Panc1 (cell line): Measurements from ENCODE around the gene LRRC4B. TPM values are rescaled to one million over a fixed set of nuclear protein-coding genes. Genes with fewer than 3 reads are reported as not detected.

ENCODE experiments used
- ATAC-seq: fragments of 200-7000 bp; cut with Tn5 transposase; 2 replicates; pipeline ENCODE4 v1.9.1; 2020; ENCODE audit warnings: mild to moderate bottlenecking, moderate library complexity
- BruUV-seq: library from RNA; stranded (reverse); fragments of 400-500 nt; replicated peaks from 2 replicates; lab custom pipeline; 2021; lab: Mats Ljungman, UMichigan
- CTCF ChIA-PET: fragments of 300-600 bp; sonication (Branson Sonifier 250); formaldehyde crosslinking; loops from one replicate; lab custom pipeline; 2022; ENCODE audit warnings: antibody characterized with exemption; lab: Charles Lee
- POLR2A ChIA-PET: fragments of 300-600 bp; sonication (Branson Sonifier 250); formaldehyde crosslinking; loops from one replicate; lab custom pipeline; 2022; ENCODE audit warnings: antibody characterized with exemption; lab: Charles Lee
- DNase-seq: peaks from one replicate; pipeline ENCODE4 v3.0.0-alpha.2; 2010; ENCODE audit warnings: low read depth, low spot score
- H3K27ac ChIP-seq: 2 replicates; pipeline ENCODE4 v1.5.1; 2011; ENCODE audit warnings: mild to moderate bottlenecking, low read length, inconsistent platforms
- H3K27me3 ChIP-seq: fragments of 200-500 bp; sonication (Bioruptor generic); 2 replicates; pipeline ENCODE4 v1.6.0; 2014; ENCODE audit warnings: low read length, inconsistent platforms; ENCODE audit not compliant: control insufficient read depth, insufficient read depth
- H3K36me3 ChIP-seq: fragments of 200-500 bp; sonication (Bioruptor generic); 2 replicates; pipeline ENCODE4 v1.5.1; 2014; ENCODE audit warnings: inconsistent platforms, mild to moderate bottlenecking, low read length, moderate library complexity; ENCODE audit not compliant: control insufficient read depth, insufficient read depth
- H3K4me1 ChIP-seq: 2 replicates; pipeline ENCODE4 v1.5.1; 2011; ENCODE audit warnings: inconsistent platforms, mild to moderate bottlenecking, low read length, moderate library complexity; ENCODE audit not compliant: control insufficient read depth, insufficient read depth
- H3K4me3 ChIP-seq, 2 experiments: 2 replicates each; pipeline ENCODE4 v1.5.1; 2011 to 2012; ENCODE audit warnings: low read depth in 2 of 2, low read length in 2 of 2, mild to moderate bottlenecking in 2 of 2, inconsistent platforms in 1 of 2, moderate library complexity in 1 of 2
- H3K9me3 ChIP-seq: fragments of 200-500 bp; sonication (Bioruptor generic); 2 replicates; pipeline ENCODE4 v1.5.1; 2014; ENCODE audit warnings: low read depth, mild to moderate bottlenecking, inconsistent platforms, low read length, moderate library complexity; ENCODE audit not compliant: control insufficient read depth, insufficient read depth
- CTCF ChIP-seq: fragments of 450-650 bp; IDR thresholded peaks from 2 replicates; pipeline ENCODE4 v1.5.1; 2017; ENCODE audit warnings: mild to moderate bottlenecking
- POLR2AphosphoS5 ChIP-seq: IDR thresholded peaks from 2 replicates; pipeline ENCODE4 v1.6.1; 2012; ENCODE audit warnings: mild to moderate bottlenecking, low read depth, low read length, moderate library complexity
- REST ChIP-seq, 2 experiments: IDR thresholded peaks; 2 replicates each; pipeline ENCODE4 v1.6.1; 2011 to 2012; ENCODE audit warnings: low read depth in 2 of 2, control low read depth in 1 of 2, low read length in 1 of 2, mild to moderate bottlenecking in 1 of 2, moderate library complexity in 1 of 2; ENCODE audit not compliant: insufficient read depth in 1 of 2
- SIN3A ChIP-seq: IDR thresholded peaks from 2 replicates; pipeline ENCODE4 v1.6.1; 2012; ENCODE audit warnings: low read depth, mild to moderate bottlenecking, low read length, moderate library complexity, borderline replicate concordance; ENCODE audit not compliant: insufficient read depth
- TCF7L2 ChIP-seq: IDR thresholded peaks from 2 replicates; pipeline ENCODE4 v1.6.1; 2011; ENCODE audit warnings: mild to moderate bottlenecking, low read depth, low read length, inconsistent platforms
- in situ Hi-C: cut with HindIII; loops from 2 replicates; pipeline ENCODE4 v1.10.0; 2016; ENCODE audit warnings: low sequenced_read_pairs, low pct_unique_long_range_greater_than_20kb
- intact Hi-C: fragments of 100-400 bp; cut with micrococcal nuclease; formaldehyde crosslinking; loops from one replicate; pipeline ENCODE4 v1.10.0; 2022; ENCODE audit not compliant: unreplicated experiment
- total RNA-seq: library from RNA; stranded (reverse); gene quantifications from one replicate; pipeline ENCODE4 v1.2.1, GENCODE V29; 2021; ENCODE audit not compliant: unreplicated experiment

The LRRC4B gene
- total RNA-seq, 1 experiment from 2014 or later = 0.57 TPM

GRCh38 chr19:50536662-50537305 lies 31.5 kb downstream of the LRRC4B start:
- no peaks in the 10 kb centered on the region for H3K9me3 ChIP-seq
- no peak for DNase-seq
- no peak overlapping the region for H3K27ac ChIP-seq
- in situ Hi-C loops (no loop called here), intact Hi-C loops (loop anchor here (5.0 kb wide), 1 partner anchor 246 kb away; no protein-coding TSS in a partner anchor)
- no peaks in the 10 kb centered on the region for H3K36me3 ChIP-seq
- H3K4me1 ChIP-seq = no peaks in the 10 kb centered on the region
- ChIA-PET CTCF (interaction anchor here (0.6 to 1.5 kb wide), 4 partner anchors 15 to 27 kb away, joined by 3 to 4 read pairs (median 3); no protein-coding TSS in a partner anchor), POLR2A (no interaction called here)
- no peak; the same call in 1 of the 2 replicates for ATAC-seq
- no peak overlapping the region for H3K4me3 ChIP-seq
- BruUV-seq = no TSS peak
- H3K27me3 ChIP-seq = no peaks in the 10 kb centered on the region
- TF ChIP-seq CTCF (no peak), TCF7L2 (no peak), POLR2AphosphoS5 (no peak), SIN3A (no peak)

GRCh38 chr19:50535672-50536187 lies 32.5 kb downstream of the LRRC4B start:
- ATAC-seq = no peak
- no TSS peak for BruUV-seq
- no peaks in the 10 kb centered on the region for H3K4me1 ChIP-seq
- no peak overlapping the region for H3K4me3 ChIP-seq
- no peak overlapping the region for H3K27ac ChIP-seq
- in situ Hi-C loops = no loop called here
- DNase-seq = no peak
- H3K36me3 ChIP-seq = no peaks in the 10 kb centered on the region
- ChIA-PET CTCF (no interaction called here), POLR2A (no interaction called here)
- intact Hi-C loops = loop anchor here (5.0 kb wide), 1 partner anchor 247 kb away; no protein-coding TSS in a partner anchor
- no peaks in the 10 kb centered on the region for H3K9me3 ChIP-seq
- TF ChIP-seq REST (IDR thresholded peaks at IDR 0.05; ENCODE audit: insufficient read depth in 1 of 2, low read depth in 2 of 2, low read length in 1 of 2) (no peak), POLR2AphosphoS5 (no peak), TCF7L2 (no peak), SIN3A (no peak), CTCF (no peak)
- H3K27me3 ChIP-seq = no peaks in the 10 kb centered on the region
